Parathyroid adenoma (tissue), 2 donors: ENCODE results near the gene GNG5.
"Not testable (repeated sequence)": the region's sequence is repeated elsewhere in the genome, so short reads cannot be mapped to it uniquely, and the experiment has no call there.

Experiments
- H2AFZ ChIP-seq: fragments of 300-600 bp; sonication (generic); one replicate; pipeline ENCODE4 v1.7.0; 2017; ENCODE audit warnings: antibody characterized with exemption, mild to moderate bottlenecking
- H3K27ac ChIP-seq: fragments of 300-600 bp; sonication (generic); one replicate; pipeline ENCODE4 v1.7.0; 2017
- H3K27me3 ChIP-seq: fragments of 300-600 bp; sonication (generic); one replicate; pipeline ENCODE4 v1.7.0; 2017; ENCODE audit warnings: low read length; ENCODE audit not compliant: control insufficient read depth, insufficient read depth
- H3K36me3 ChIP-seq: fragments of 300-600 bp; sonication (generic); one replicate; pipeline ENCODE4 v1.7.0; 2017; ENCODE audit warnings: low read length; ENCODE audit not compliant: control insufficient read depth, insufficient read depth
- H3K4me1 ChIP-seq: fragments of 300-600 bp; sonication (generic); one replicate; pipeline ENCODE4 v1.7.0; 2017; ENCODE audit warnings: control low read depth
- H3K4me2 ChIP-seq: fragments of 300-600 bp; sonication (generic); one replicate; pipeline ENCODE4 v1.7.0; 2017; ENCODE audit warnings: low read length
- H3K4me3 ChIP-seq: fragments of 300-600 bp; sonication (generic); one replicate; pipeline ENCODE4 v1.7.0; 2017; ENCODE audit warnings: low read depth, low read length
- H3K79me2 ChIP-seq: fragments of 300-600 bp; sonication (generic); one replicate; pipeline ENCODE4 v1.7.0; 2017; ENCODE audit warnings: control low read depth
- H3K9ac ChIP-seq: fragments of 300-600 bp; sonication (generic); one replicate; pipeline ENCODE4 v1.7.0; 2017; ENCODE audit warnings: mild to moderate bottlenecking
- H3K9me3 ChIP-seq: fragments of 300-600 bp; sonication (generic); one replicate; pipeline ENCODE4 v1.7.0; 2017; ENCODE audit warnings: low read length; ENCODE audit not compliant: control insufficient read depth
- CTCF ChIP-seq: fragments of 300-600 bp; sonication (generic); IDR thresholded peaks from one replicate; pipeline ENCODE4 v1.7.0; 2017; ENCODE audit warnings: antibody characterized with exemption, mild to moderate bottlenecking
- donor health status: primary hyperparathyroidism.

Gene GNG5

GRCh38 chr1:84509029-84509428, 2.6 kb upstream of the GNG5 start:
- no peak overlapping the region for H3K27ac ChIP-seq
- H3K79me2 ChIP-seq: no peaks in the 10 kb centered on the region
- no peak overlapping the region for H2AFZ ChIP-seq
- H3K4me2 ChIP-seq: no peak overlapping the region
- no peaks in the 10 kb centered on the region for H3K27me3 ChIP-seq
- H3K36me3 ChIP-seq: no peaks in the 10 kb centered on the region
- no peaks in the 10 kb centered on the region for H3K9me3 ChIP-seq
- no peak for TF ChIP-seq CTCF
- peaks cover 4% of the 10 kb centered on the region for H3K4me1 ChIP-seq
- H3K9ac ChIP-seq: no peak overlapping the region
- no peak overlapping the region for H3K4me3 ChIP-seq

- Histone ChIP-seq H3K4me2 (no peak overlapping the region), H3K36me3 (no peaks in the 10 kb centered on the region), H3K9ac (no peak overlapping the region), H3K79me2 (no peaks in the 10 kb centered on the region), H3K9me3 (no peaks in the 10 kb centered on the region), H3K4me1 (peaks cover 4% of the 10 kb centered on the region), H3K27me3 (no peaks in the 10 kb centered on the region), H3K27ac (no peak overlapping the region), H3K4me3 (no peak overlapping the region), H2AFZ (no peak overlapping the region)
- TF ChIP-seq CTCF: no peak
Observed at GRCh38 chr1:84508510-84508909, 2.1 kb upstream of the GNG5 start.

GRCh38 chr1:84507887-84508286, 1.5 kb upstream of the GNG5 start:
- H3K9me3 ChIP-seq, H3K4me3 ChIP-seq, H3K36me3 ChIP-seq, H3K4me2 ChIP-seq, H3K27ac ChIP-seq, H2AFZ ChIP-seq, H3K27me3 ChIP-seq, H3K9ac ChIP-seq, H3K79me2 ChIP-seq, H3K4me1 ChIP-seq: not testable (repeated sequence)

GRCh38 chr1:84506729-84507453, 510 bp upstream of the GNG5 start:
- H3K4me1 ChIP-seq: peaks cover 4% of the 10 kb centered on the region
- H3K36me3 ChIP-seq: no peaks in the 10 kb centered on the region
- peaks cover 2% of the 10 kb centered on the region for H3K79me2 ChIP-seq
- H3K9ac ChIP-seq: no peak overlapping the region
- peak overlapping the region; percentile 87 for H2AFZ ChIP-seq
- no peaks in the 10 kb centered on the region for H3K27me3 ChIP-seq
- no peak for TF ChIP-seq CTCF
- peak overlapping the region; percentile 86 for H3K27ac ChIP-seq
- peak overlapping the region; percentile 93 for H3K4me3 ChIP-seq
- H3K9me3 ChIP-seq: no peaks in the 10 kb centered on the region
- H3K4me2 ChIP-seq: peak overlapping the region; percentile 88

GRCh38 chr1:84505493-84506001, 834 bp downstream of the GNG5 start:
- no peaks in the 10 kb centered on the region for H3K36me3 ChIP-seq
- H3K4me2 ChIP-seq: peak overlapping the region; percentile 88
- H3K27me3 ChIP-seq: no peaks in the 10 kb centered on the region
- peaks cover 2% of the 10 kb centered on the region for H3K79me2 ChIP-seq
- no peak for TF ChIP-seq CTCF
- H3K27ac ChIP-seq: peak overlapping the region; percentile 86
- H3K4me3 ChIP-seq: peak overlapping the region; percentile 93
- peaks cover 4% of the 10 kb centered on the region for H3K4me1 ChIP-seq
- H3K9ac ChIP-seq: no peak overlapping the region
- H2AFZ ChIP-seq: peak overlapping the region; percentile 87
- no peaks in the 10 kb centered on the region for H3K9me3 ChIP-seq
